Measurements from ENCODE around the gene CSHL1.
"Not testable (repeated sequence)": the region's sequence is repeated elsewhere in the genome, so short reads cannot be mapped to it uniquely, and the experiment has no call there.

The CSHL1 gene

GRCh38 chr17:63917646-63918045, 6.6 kb upstream of the CSHL1 start:
- no peak for DNase-seq

- DNase-seq = not testable (repeated sequence)
These were observed 6.1 kb upstream of the CSHL1 start for GRCh38 chr17:63917206-63917605.

- no peak for DNase-seq
These were observed 5.6 kb upstream of the CSHL1 start for GRCh38 chr17:63916566-63917185.

- not testable (repeated sequence) for DNase-seq
These were observed 4.7 kb upstream of the CSHL1 start for GRCh38 chr17:63915753-63916152.

GRCh38 chr17:63914471-63914870, 3.4 kb upstream of the CSHL1 start:
- DNase-seq = no peak

- no peak for DNase-seq
These were observed 621 bp upstream of the CSHL1 start for GRCh38 chr17:63911657-63912100.

GRCh38 chr17:63910096-63910495, 962 bp downstream of the CSHL1 start:
- no peak for DNase-seq

- not testable (repeated sequence) for DNase-seq
These were observed 1.5 kb downstream of the CSHL1 start for GRCh38 chr17:63909586-63909985.

GRCh38 chr17:63907161-63907778, 3.8 kb downstream of the CSHL1 start:
- not testable (repeated sequence) for DNase-seq

- not testable (repeated sequence) for DNase-seq
These were observed 6.3 kb downstream of the CSHL1 start for GRCh38 chr17:63904796-63905195.

- not testable (repeated sequence) for DNase-seq
These were observed 7.3 kb downstream of the CSHL1 start for GRCh38 chr17:63903787-63904201.

GRCh38 chr17:63901971-63902370, 9.1 kb downstream of the CSHL1 start:
- DNase-seq = not testable (repeated sequence)

GRCh38 chr17:63898899-63899798, 11.9 kb downstream of the CSHL1 start:
- not testable (repeated sequence) for DNase-seq

- not testable (repeated sequence) for DNase-seq
These were observed 14.3 kb downstream of the CSHL1 start, which contains the start of gene CSH1 for GRCh38 chr17:63896524-63897354. Gene CSH1 (minus strand): TSS chr17:63896574. CDS start chr17:63896511, 63 bp downstream.

- not testable (repeated sequence) for DNase-seq
These were observed 16.2 kb downstream of the CSHL1 start for GRCh38 chr17:63894821-63895220.

- not testable (repeated sequence) for DNase-seq
These were observed 17.0 kb downstream of the CSHL1 start for GRCh38 chr17:63894021-63894420.

GRCh38 chr17:63892316-63893037, 18.6 kb downstream of the CSHL1 start:
- DNase-seq = not testable (repeated sequence)

GRCh38 chr17:63889026-63889848, 21.8 kb downstream of the CSHL1 start:
- DNase-seq = not testable (repeated sequence)

- DNase-seq = not testable (repeated sequence)
These were observed 25.9 kb downstream of the CSHL1 start for GRCh38 chr17:63885119-63885518.

- not testable (repeated sequence) for DNase-seq
These were observed 28.4 kb downstream of the CSHL1 start for GRCh38 chr17:63882626-63883126.

All from activated gamma-delta T cell (primary cell).